Measurements from ENCODE around the gene ARHGAP29. TPM values are rescaled to one million over a fixed set of nuclear protein-coding genes. Genes with fewer than 3 reads are reported as not detected.
A peak's percentile ranks its signal among the peaks of the same experiment; 100 is the strongest.

The ARHGAP29 gene
- total and polyA plus RNA-seq, 5 donors from 2014 or later, result not detected

DNA sequence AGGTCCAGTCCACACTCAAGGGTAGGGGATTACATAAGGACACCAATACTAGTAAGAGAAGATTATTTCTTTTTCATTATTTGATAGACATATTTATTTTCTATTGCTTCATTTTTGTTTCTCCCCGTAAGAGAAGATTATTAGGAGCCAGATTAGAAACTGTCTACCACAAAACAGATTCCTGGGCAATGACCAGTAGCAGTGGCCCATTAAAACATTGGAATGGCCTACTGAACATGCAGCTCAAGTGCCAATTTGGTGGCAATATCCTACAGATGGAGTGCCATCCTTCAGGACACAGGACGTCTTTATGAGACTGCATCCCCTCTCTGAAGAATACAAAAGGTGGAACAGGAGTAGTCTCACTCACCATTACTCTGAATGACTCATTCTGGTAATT lies 34.0 kb upstream of the ARHGAP29 start:
- Mint-ChIP-seq H3K4me1 (no peaks in the 10 kb centered on the region), H3K27ac (no peak overlapping the region), H3K27me3 (peaks cover 17% of the 10 kb centered on the region), H3K9me3 (peaks cover 0 to 4% (median 0%) of the 10 kb centered on the region in 7 donors), H3K4me3 (no peak overlapping the region), H3K36me3 (no peaks in the 10 kb centered on the region)
- Histone ChIP-seq H3K4me3 (ENCODE audit: low read depth, low read length) (no peak overlapping the region), H3K36me3 (ENCODE audit: control insufficient read depth, insufficient read depth, low read length) (no peaks in the 10 kb centered on the region), H3K4me1 (ENCODE audit: control insufficient read depth, insufficient read depth, low read length, poor library complexity, severe bottlenecking) (no peaks in the 10 kb centered on the region), H3K27ac (ENCODE audit: insufficient read depth, low read length, poor library complexity, severe bottlenecking) (no peak overlapping the region), H3K27me3 (ENCODE audit: control insufficient read depth, insufficient read depth, low read length) (peaks cover 1% of the 10 kb centered on the region), H3K9me3 (ENCODE audit: control insufficient read depth in 2 of 2, low read length in 2 of 2) (no peaks in the 10 kb centered on the region)
- ATAC-seq (ENCODE audit: low read depth in 2 of 2) (no peak), DNase-seq (no peak)

GRCh38 chr1:94270801-94271203 lies 33.4 kb upstream of the ARHGAP29 start:
- H3K9me3 Mint-ChIP-seq, result peaks cover 0 to 4% (median 0%) of the 10 kb centered on the region in 7 donors
- no peak overlapping the region for H3K4me3 Mint-ChIP-seq
- Histone ChIP-seq H3K4me3 (ENCODE audit: low read depth, low read length) (no peak overlapping the region), H3K27me3 (ENCODE audit: control insufficient read depth, insufficient read depth, low read length) (peaks cover 1% of the 10 kb centered on the region), H3K36me3 (ENCODE audit: control insufficient read depth, insufficient read depth, low read length) (no peaks in the 10 kb centered on the region), H3K9me3 (ENCODE audit: control insufficient read depth in 2 of 2, low read length in 2 of 2) (no peaks in the 10 kb centered on the region), H3K27ac (ENCODE audit: insufficient read depth, low read length, poor library complexity, severe bottlenecking) (no peak overlapping the region), H3K4me1 (ENCODE audit: control insufficient read depth, insufficient read depth, low read length, poor library complexity, severe bottlenecking) (no peaks in the 10 kb centered on the region)
- H3K27ac Mint-ChIP-seq, result no peak overlapping the region
- peaks cover 16% of the 10 kb centered on the region for H3K27me3 Mint-ChIP-seq
- H3K4me1 Mint-ChIP-seq, result no peaks in the 10 kb centered on the region
- ATAC-seq (ENCODE audit: low read depth in 2 of 2), result no peak
- no peaks in the 10 kb centered on the region for H3K36me3 Mint-ChIP-seq
- DNase-seq, result no peak

- H3K4me3 Mint-ChIP-seq, result no peak overlapping the region
- Histone ChIP-seq H3K27ac (ENCODE audit: insufficient read depth, low read length, poor library complexity, severe bottlenecking) (no peak overlapping the region), H3K36me3 (ENCODE audit: control insufficient read depth, insufficient read depth, low read length) (no peaks in the 10 kb centered on the region), H3K27me3 (ENCODE audit: control insufficient read depth, insufficient read depth, low read length) (peaks cover 1% of the 10 kb centered on the region), H3K4me3 (ENCODE audit: low read depth, low read length) (no peak overlapping the region), H3K4me1 (ENCODE audit: control insufficient read depth, insufficient read depth, low read length, poor library complexity, severe bottlenecking) (no peaks in the 10 kb centered on the region), H3K9me3 (ENCODE audit: control insufficient read depth in 2 of 2, low read length in 2 of 2) (no peaks in the 10 kb centered on the region)
- peaks cover 0 to 4% (median 0%) of the 10 kb centered on the region in 7 donors for H3K9me3 Mint-ChIP-seq
- no peaks in the 10 kb centered on the region for H3K4me1 Mint-ChIP-seq
- H3K27me3 Mint-ChIP-seq, result peaks cover 11% of the 10 kb centered on the region
- H3K27ac Mint-ChIP-seq, result no peak overlapping the region
- ATAC-seq (ENCODE audit: low read depth in 2 of 2) (no peak), DNase-seq (no peak)
- H3K36me3 Mint-ChIP-seq, result no peaks in the 10 kb centered on the region
Measured at GRCh38 chr1:94269921-94270320, 32.5 kb upstream of the ARHGAP29 start.

- no peaks in the 10 kb centered on the region for H3K36me3 Mint-ChIP-seq
- H3K4me1 Mint-ChIP-seq, result no peaks in the 10 kb centered on the region
- Histone ChIP-seq H3K4me3 (ENCODE audit: low read depth, low read length) (no peak overlapping the region), H3K4me1 (ENCODE audit: control insufficient read depth, insufficient read depth, low read length, poor library complexity, severe bottlenecking) (no peaks in the 10 kb centered on the region), H3K9me3 (ENCODE audit: control insufficient read depth in 2 of 2, low read length in 2 of 2) (no peaks in the 10 kb centered on the region), H3K27me3 (ENCODE audit: control insufficient read depth, insufficient read depth, low read length) (peaks cover 1% of the 10 kb centered on the region), H3K36me3 (ENCODE audit: control insufficient read depth, insufficient read depth, low read length) (no peaks in the 10 kb centered on the region), H3K27ac (ENCODE audit: insufficient read depth, low read length, poor library complexity, severe bottlenecking) (no peak overlapping the region)
- no peak overlapping the region for H3K27ac Mint-ChIP-seq
- peaks cover 0 to 5% (median 0%) of the 10 kb centered on the region in 7 donors for H3K9me3 Mint-ChIP-seq
- DNase-seq, result no peak
- H3K4me3 Mint-ChIP-seq, result no peak overlapping the region
- H3K27me3 Mint-ChIP-seq, result peaks cover 6% of the 10 kb centered on the region
- ATAC-seq (ENCODE audit: low read depth in 2 of 2), result no peak
Measured at GRCh38 chr1:94265906-94266305, 28.5 kb upstream of the ARHGAP29 start.

- Histone ChIP-seq H3K9me3 (ENCODE audit: control insufficient read depth in 2 of 2, low read length in 2 of 2) (no peaks in the 10 kb centered on the region), H3K27ac (ENCODE audit: insufficient read depth, low read length, poor library complexity, severe bottlenecking) (no peak overlapping the region), H3K27me3 (ENCODE audit: control insufficient read depth, insufficient read depth, low read length) (peaks cover 4% of the 10 kb centered on the region), H3K36me3 (ENCODE audit: control insufficient read depth, insufficient read depth, low read length) (no peaks in the 10 kb centered on the region), H3K4me1 (ENCODE audit: control insufficient read depth, insufficient read depth, low read length, poor library complexity, severe bottlenecking) (no peaks in the 10 kb centered on the region), H3K4me3 (ENCODE audit: low read depth, low read length) (no peak overlapping the region)
- Mint-ChIP-seq H3K27ac (no peak overlapping the region), H3K36me3 (no peaks in the 10 kb centered on the region), H3K9me3 (peaks cover 0 to 10% (median 0%) of the 10 kb centered on the region in 7 donors), H3K27me3 (peaks cover 6% of the 10 kb centered on the region), H3K4me1 (no peaks in the 10 kb centered on the region), H3K4me3 (peak overlapping the region in 1 of 4 donors; percentile 32)
- ATAC-seq (ENCODE audit: low read depth in 2 of 2), result no peak
- DNase-seq, result no peak
Measured at GRCh38 chr1:94265011-94265422, 27.6 kb upstream of the ARHGAP29 start.

DNA sequence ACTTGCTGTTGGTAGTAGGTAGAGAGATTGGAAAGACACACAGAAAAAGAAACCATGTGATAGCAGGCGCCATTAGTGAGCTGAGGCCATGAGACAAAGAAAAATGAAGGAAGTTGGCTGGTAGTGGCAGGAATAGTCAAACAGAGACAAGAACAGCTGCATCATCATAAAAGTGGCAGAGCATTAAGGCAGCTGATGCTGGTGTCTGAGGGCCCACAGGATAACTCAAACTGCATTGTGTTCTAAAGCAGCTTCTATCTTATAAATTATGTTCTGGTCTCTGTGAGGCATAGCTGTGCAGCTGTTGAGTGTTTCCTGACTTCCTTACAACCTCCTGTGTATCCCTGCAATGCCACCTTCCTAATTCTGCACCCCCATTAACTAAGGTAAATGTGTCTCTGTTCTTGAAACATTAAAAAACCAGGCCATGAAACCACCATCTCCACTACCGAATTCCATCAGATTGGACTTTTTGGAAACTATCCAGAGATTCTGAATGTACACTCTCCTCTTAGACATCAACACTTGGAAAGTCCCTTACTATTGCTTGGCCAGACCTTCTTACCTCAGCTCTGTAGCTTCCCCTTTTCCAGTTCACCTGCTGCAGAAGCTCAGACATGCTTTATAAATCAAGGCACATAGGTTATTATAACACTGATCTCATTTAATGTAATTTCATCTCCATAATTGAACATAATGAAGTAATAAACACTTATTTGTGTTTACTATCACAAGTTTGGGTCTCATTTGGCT lies 23.4 kb upstream of the ARHGAP29 start:
- Histone ChIP-seq H3K9me3 (ENCODE audit: control insufficient read depth in 2 of 2, low read length in 2 of 2) (no peaks in the 10 kb centered on the region), H3K4me1 (ENCODE audit: control insufficient read depth, insufficient read depth, low read length, poor library complexity, severe bottlenecking) (no peaks in the 10 kb centered on the region), H3K36me3 (ENCODE audit: control insufficient read depth, insufficient read depth, low read length) (no peaks in the 10 kb centered on the region), H3K27ac (ENCODE audit: insufficient read depth, low read length, poor library complexity, severe bottlenecking) (no peak overlapping the region), H3K27me3 (ENCODE audit: control insufficient read depth, insufficient read depth, low read length) (peaks cover 6% of the 10 kb centered on the region), H3K4me3 (ENCODE audit: low read depth, low read length) (no peak overlapping the region)
- Mint-ChIP-seq H3K4me3 (no peak overlapping the region), H3K9me3 (peaks cover 0 to 5% (median 0%) of the 10 kb centered on the region in 7 donors), H3K27me3 (peaks cover 6% of the 10 kb centered on the region), H3K4me1 (no peaks in the 10 kb centered on the region), H3K27ac (no peak overlapping the region), H3K36me3 (no peaks in the 10 kb centered on the region)
- no peak for DNase-seq
- ATAC-seq (ENCODE audit: low read depth in 2 of 2), result no peak

GRCh38 chr1:94259635-94260289 lies 22.4 kb upstream of the ARHGAP29 start:
- Histone ChIP-seq H3K36me3 (ENCODE audit: control insufficient read depth, insufficient read depth, low read length) (no peaks in the 10 kb centered on the region), H3K27ac (ENCODE audit: insufficient read depth, low read length, poor library complexity, severe bottlenecking) (no peak overlapping the region), H3K27me3 (ENCODE audit: control insufficient read depth, insufficient read depth, low read length) (peaks cover 6% of the 10 kb centered on the region), H3K4me3 (ENCODE audit: low read depth, low read length) (no peak overlapping the region), H3K4me1 (ENCODE audit: control insufficient read depth, insufficient read depth, low read length, poor library complexity, severe bottlenecking) (no peaks in the 10 kb centered on the region), H3K9me3 (ENCODE audit: control insufficient read depth in 2 of 2, low read length in 2 of 2) (no peaks in the 10 kb centered on the region)
- DNase-seq, result no peak
- H3K36me3 Mint-ChIP-seq, result no peaks in the 10 kb centered on the region
- ATAC-seq (ENCODE audit: low read depth in 2 of 2), result no peak
- no peak overlapping the region for H3K4me3 Mint-ChIP-seq
- no peak overlapping the region for H3K27ac Mint-ChIP-seq
- H3K27me3 Mint-ChIP-seq, result peaks cover 4% of the 10 kb centered on the region
- no peaks in the 10 kb centered on the region for H3K4me1 Mint-ChIP-seq
- H3K9me3 Mint-ChIP-seq, result peaks cover 0 to 5% (median 0%) of the 10 kb centered on the region in 7 donors
